Hepatocyte (in vitro differentiated cells): ENCODE results near the gene TAPBP. TPM values are rescaled to one million over a fixed set of nuclear protein-coding genes. Genes with fewer than 3 reads are reported as not detected.

Source experiments
- DNase-seq: peaks from one replicate; pipeline ENCODE4 v3.0.0-alpha.2; 2016; ENCODE audit warnings: low spot score
- H2AFZ ChIP-seq: fragments of 200-600 bp; sonication (generic); 2 replicates; pipeline ENCODE4 v1.6.0; 2016; ENCODE audit warnings: antibody characterized with exemption, mild to moderate bottlenecking
- H3K27ac ChIP-seq: fragments of 200-600 bp; sonication (generic); 2 replicates; pipeline ENCODE4 v1.5.1; 2016; ENCODE audit warnings: mild to moderate bottlenecking
- H3K27me3 ChIP-seq: fragments of 200-600 bp; sonication (generic); 2 replicates; pipeline ENCODE4 v1.6.1; 2016
- H3K36me3 ChIP-seq: fragments of 200-600 bp; sonication (generic); replicated peaks from 2 replicates; pipeline ENCODE4 v1.5.1; 2016; ENCODE audit warnings: low read depth; ENCODE audit not compliant: insufficient read depth
- H3K4me1 ChIP-seq: fragments of 200-600 bp; sonication (generic); 2 replicates; pipeline ENCODE4 v1.5.1; 2016; ENCODE audit warnings: mild to moderate bottlenecking, moderate library complexity; ENCODE audit not compliant: insufficient read depth
- H3K4me2 ChIP-seq: fragments of 200-600 bp; sonication (generic); 2 replicates; pipeline ENCODE4 v1.6.0; 2016
- H3K4me3 ChIP-seq: fragments of 200-600 bp; sonication (generic); 2 replicates; pipeline ENCODE4 v1.5.1; 2016; ENCODE audit warnings: mild to moderate bottlenecking
- H3K79me2 ChIP-seq: fragments of 200-600 bp; sonication (generic); 2 replicates; pipeline ENCODE4 v1.6.0; 2017; ENCODE audit warnings: mild to moderate bottlenecking
- H3K9me2 ChIP-seq: fragments of 200-600 bp; sonication (generic); replicated peaks from 2 replicates; pipeline ENCODE4 v1.6.0; 2017; ENCODE audit warnings: mild to moderate bottlenecking; ENCODE audit not compliant: insufficient read depth
- H3K9me3 ChIP-seq: fragments of 200-600 bp; sonication (generic); 2 replicates; pipeline ENCODE4 v1.5.1; 2016; ENCODE audit warnings: low read depth, mild to moderate bottlenecking
- H4K20me1 ChIP-seq: fragments of 200-600 bp; sonication (generic); 2 replicates; pipeline ENCODE4 v1.6.0; 2016; ENCODE audit warnings: mild to moderate bottlenecking; ENCODE audit not compliant: insufficient read depth, poor library complexity, severe bottlenecking
- EZH2 ChIP-seq: fragments of 200-600 bp; sonication (generic); IDR thresholded peaks from 2 replicates; pipeline ENCODE4 v1.6.1; 2016; ENCODE audit warnings: antibody characterized with exemption, mild to moderate bottlenecking, borderline replicate concordance
- EZH2phosphoT487 ChIP-seq: fragments of 200-600 bp; sonication (generic); IDR thresholded peaks from one replicate; pipeline ENCODE4 v1.6.1; 2018; ENCODE audit warnings: antibody characterized with exemption, mild to moderate bottlenecking, low read depth, moderate library complexity; ENCODE audit not compliant: unreplicated experiment, severe bottlenecking
- WGBS: methylation state at CpG from one replicate; pipeline ENCODE4 v1.1.6; 2016; ENCODE audit warnings: low lambda C conversion rate; ENCODE audit errors: missing lambda C conversion rate; 5-methylcytosine and 5-hydroxymethylcytosine counted together
- polyA plus RNA-seq: library from polyadenylated mRNA; unstranded; fragments of >200 nt; fragmentation: Nextera tagmentation; extraction: Ambion mirVana; gene quantifications from 2 replicates; pipeline ENCODE4 v1.2.1, GENCODE V29; 2016
- total RNA-seq: library from RNA; depleted of rRNA; stranded (reverse); fragments of >200 nt; gene quantifications from 2 replicates; pipeline ENCODE4 v1.2.3, GENCODE V29; 2014
- TF ChIP-seq, protein P1 (sequence below): fragments of 200-600 bp; sonication (generic); IDR thresholded peaks from 2 replicates; pipeline ENCODE4 v1.5.1; 2016; ENCODE audit warnings: antibody characterized with exemption, mild to moderate bottlenecking; ENCODE audit not compliant: poor library complexity

TAPBP gene
- total and polyA plus RNA-seq, 2 experiments from 2014 or later, result 59.3 to 108 TPM

DNA sequence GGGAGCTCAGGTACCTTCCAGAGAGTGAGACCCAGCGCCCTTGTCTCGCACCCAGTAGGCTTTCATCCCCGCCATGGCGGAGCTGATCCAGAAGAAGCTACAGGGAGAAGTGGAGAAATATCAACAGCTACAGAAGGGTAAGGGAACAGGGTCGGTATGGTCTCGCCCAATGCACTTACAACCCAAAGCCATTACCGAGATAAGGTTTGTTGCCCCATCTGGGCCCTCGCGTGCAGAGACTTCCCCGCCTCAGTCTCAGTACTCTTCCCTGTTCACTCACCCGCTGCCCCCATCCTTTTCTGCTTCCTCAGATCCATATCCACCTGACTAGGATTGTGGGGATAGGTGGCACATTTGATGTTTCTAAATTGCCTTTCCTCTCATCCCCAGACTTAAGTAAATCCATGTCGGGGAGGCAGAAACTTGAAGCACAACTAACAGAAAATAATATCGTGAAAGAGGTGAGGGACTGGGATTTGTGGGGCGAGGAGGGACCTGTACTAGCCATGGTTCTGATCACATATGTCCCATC lies 24.0 kb downstream of the TAPBP start:
- WGBS, result 6% methylated on average over 14 of the region's 14 CpGs
- no peaks in the 10 kb centered on the region for H3K27me3 ChIP-seq
- peaks cover 29% of the 10 kb centered on the region for H3K79me2 ChIP-seq
- peak overlapping the region; percentile 88 for H3K4me2 ChIP-seq
- H3K9me2 ChIP-seq, result no peaks in the 10 kb centered on the region
- peak overlapping the region; percentile 26 for H3K4me3 ChIP-seq
- no peaks in the 10 kb centered on the region for H4K20me1 ChIP-seq
- no peaks in the 10 kb centered on the region for H3K9me3 ChIP-seq
- peak overlapping the region; percentile 24 for H2AFZ ChIP-seq
- H3K4me1 ChIP-seq, result peaks cover 13% of the 10 kb centered on the region
- DNase-seq, result no peak
- peak overlapping the region; percentile 54 for H3K27ac ChIP-seq
- H3K36me3 ChIP-seq, result no peaks in the 10 kb centered on the region
- TF ChIP-seq, protein P1, sequence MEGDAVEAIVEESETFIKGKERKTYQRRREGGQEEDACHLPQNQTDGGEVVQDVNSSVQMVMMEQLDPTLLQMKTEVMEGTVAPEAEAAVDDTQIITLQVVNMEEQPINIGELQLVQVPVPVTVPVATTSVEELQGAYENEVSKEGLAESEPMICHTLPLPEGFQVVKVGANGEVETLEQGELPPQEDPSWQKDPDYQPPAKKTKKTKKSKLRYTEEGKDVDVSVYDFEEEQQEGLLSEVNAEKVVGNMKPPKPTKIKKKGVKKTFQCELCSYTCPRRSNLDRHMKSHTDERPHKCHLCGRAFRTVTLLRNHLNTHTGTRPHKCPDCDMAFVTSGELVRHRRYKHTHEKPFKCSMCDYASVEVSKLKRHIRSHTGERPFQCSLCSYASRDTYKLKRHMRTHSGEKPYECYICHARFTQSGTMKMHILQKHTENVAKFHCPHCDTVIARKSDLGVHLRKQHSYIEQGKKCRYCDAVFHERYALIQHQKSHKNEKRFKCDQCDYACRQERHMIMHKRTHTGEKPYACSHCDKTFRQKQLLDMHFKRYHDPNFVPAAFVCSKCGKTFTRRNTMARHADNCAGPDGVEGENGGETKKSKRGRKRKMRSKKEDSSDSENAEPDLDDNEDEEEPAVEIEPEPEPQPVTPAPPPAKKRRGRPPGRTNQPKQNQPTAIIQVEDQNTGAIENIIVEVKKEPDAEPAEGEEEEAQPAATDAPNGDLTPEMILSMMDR, result no peak
- TF ChIP-seq EZH2phosphoT487, result no peak
- TF ChIP-seq EZH2, result no peak

DNA sequence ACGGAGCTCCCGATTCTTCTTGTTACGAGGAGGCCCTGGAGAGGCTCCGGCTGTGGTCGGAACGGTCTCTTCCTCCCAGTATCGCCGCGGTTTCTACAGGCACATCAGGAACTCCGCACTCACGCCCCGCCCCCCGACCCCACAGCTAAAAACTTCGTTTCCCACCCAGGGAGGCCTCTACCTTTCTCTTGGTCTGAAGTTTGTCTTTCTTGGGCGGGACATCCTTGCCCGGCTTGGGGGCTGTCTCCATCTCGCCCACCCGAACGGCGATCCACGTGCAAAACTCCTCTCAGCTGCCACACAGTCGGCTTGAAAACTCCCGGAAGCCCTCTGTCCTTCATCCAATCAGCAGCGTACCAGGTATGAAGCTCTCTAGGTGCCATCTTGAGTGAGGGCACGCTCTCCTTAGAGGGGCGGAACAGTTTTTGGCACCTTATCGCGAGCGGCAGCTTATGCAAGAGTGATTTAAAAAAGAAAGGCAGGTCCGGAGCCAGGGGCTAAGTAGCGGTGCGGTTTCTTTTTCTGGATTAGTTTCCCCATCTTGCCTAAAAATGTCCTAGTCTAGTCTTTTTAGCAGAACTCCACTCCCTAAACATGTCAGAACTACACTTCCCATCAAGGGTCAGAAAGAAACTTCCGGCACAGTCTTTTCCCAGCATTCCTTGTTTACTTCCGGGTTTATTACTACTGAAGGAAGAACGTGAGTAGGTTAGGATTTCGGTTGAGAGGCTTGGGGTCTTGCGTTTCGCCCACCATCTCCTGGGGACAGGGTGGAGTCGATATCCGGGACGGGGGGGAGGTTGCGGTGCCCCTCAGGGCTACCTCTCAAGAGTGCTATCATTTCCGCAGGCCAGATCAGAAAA lies 24.7 kb downstream of the TAPBP start, which contains the start of the genes PFDN6 and WDR46:
TSS of gene PFDN6 (plus strand) at position 681 of the 863 bp plus-strand sequence. CDS start 256 bp downstream, outside the sequence.
TSS of gene WDR46 (minus strand) at position 319 of the 863 bp plus-strand sequence. CDS start at position 250, 69 bp downstream.
- Histone ChIP-seq H3K4me2 (peak within 1 kb of the TSS; percentile 88), H2AFZ (peak within 1 kb of the TSS; percentile 34), H3K4me3 (peak within 1 kb of the TSS; percentile 26), H3K27me3 (no peaks in the 10 kb centered on the region), H3K4me1 (peaks cover 13% of the 10 kb centered on the region), H3K9me2 (no peaks in the 10 kb centered on the region), H4K20me1 (no peaks in the 10 kb centered on the region), H3K27ac (peak within 1 kb of the TSS; percentile 54), H3K36me3 (no peaks in the 10 kb centered on the region), H3K9me3 (no peaks in the 10 kb centered on the region), H3K79me2 (peaks cover 29% of the 10 kb centered on the region)
- peak; percentile 87 for DNase-seq
- no peak for TF ChIP-seq EZH2phosphoT487
- TF ChIP-seq, protein P1, result no peak
- TF ChIP-seq EZH2, result no peak
- WGBS, result 1% methylated on average over 42 of the region's 43 CpGs

DNA sequence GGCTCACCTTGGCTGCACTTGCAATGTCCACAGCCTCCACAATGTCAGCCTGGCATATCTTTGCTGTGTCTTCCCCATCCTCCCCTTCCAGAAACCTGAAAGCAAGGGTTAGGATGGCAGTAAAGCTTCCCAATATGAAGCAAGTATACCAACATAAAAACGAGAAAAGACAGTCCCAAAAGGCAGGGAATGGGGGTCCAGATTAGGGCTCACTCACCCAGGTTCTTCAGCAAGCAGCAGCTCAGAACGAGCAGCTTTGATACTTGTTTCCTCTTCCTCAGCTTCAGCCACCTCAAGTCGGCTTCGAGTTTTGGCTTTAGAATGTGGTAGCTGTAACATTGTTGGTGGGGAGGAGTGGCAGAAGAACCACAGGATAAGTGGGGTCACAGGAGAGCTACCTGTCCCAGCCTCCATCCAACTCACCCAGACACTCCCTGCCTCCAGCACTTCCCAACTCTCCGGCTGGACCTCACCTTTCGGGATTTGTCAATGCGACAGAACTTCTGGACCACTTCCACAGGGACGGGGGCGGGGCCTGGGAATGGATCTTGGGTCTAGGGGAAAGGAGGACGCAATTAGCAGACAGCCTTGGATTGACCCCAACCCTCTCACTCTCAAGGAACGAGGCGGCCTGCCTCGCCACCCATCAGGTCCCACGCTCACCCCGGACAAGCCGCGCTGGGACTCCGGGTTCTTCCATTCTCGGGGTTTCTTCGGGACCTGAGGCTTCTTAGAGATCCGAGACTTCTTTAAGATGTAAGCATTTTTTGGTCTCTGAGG lies 25.5 kb downstream of the TAPBP start:
- Histone ChIP-seq H3K9me2 (no peaks in the 10 kb centered on the region), H3K4me2 (peak overlapping the region; percentile 88), H3K9me3 (no peaks in the 10 kb centered on the region), H3K36me3 (no peaks in the 10 kb centered on the region), H4K20me1 (no peaks in the 10 kb centered on the region), H3K4me1 (peaks cover 13% of the 10 kb centered on the region), H3K4me3 (peak overlapping the region; percentile 26), H3K79me2 (peaks cover 29% of the 10 kb centered on the region), H3K27me3 (no peaks in the 10 kb centered on the region), H3K27ac (no peak overlapping the region), H2AFZ (peak overlapping the region; percentile 34)
- no peak for DNase-seq
- 26% methylated on average over 19 of the region's 21 CpGs for WGBS
- no peak for TF ChIP-seq EZH2phosphoT487
- TF ChIP-seq EZH2, result no peak
- TF ChIP-seq, protein P1, result no peak
